Measurements from ENCODE around the gene KCNJ1. TPM values are rescaled to one million over a fixed set of nuclear protein-coding genes. Genes with fewer than 3 reads are reported as not detected.

Gene KCNJ1
- total RNA-seq (2014; rRNA removed; shearing (Covaris generic)) (not detected in 2 replicates), polyA plus RNA-seq (2016; fragmentation: Nextera tagmentation; extraction: Ambion mirVana) (0.16 and 0.42 TPM in 2 replicates)
- long read RNA-seq: 0 reads

GRCh38 chr11:128867277-128867676 lies at the start of gene KCNJ1:
Gene KCNJ1 (minus strand): TSS chr11:128867296. CDS start chr11:128840243, 27,053 bp downstream.
- Histone ChIP-seq H3F3A (replicated peaks; ENCODE audit: low read depth) (0 out of 2 replicates have a peak, but pooled peaks cover 4% of the 10 kb centered on the region), H3K36me3 (ENCODE audit: insufficient read depth) (no peaks in the 10 kb centered on the region), H3K27me3 (ENCODE audit: insufficient read depth) (no peaks in the 10 kb centered on the region), H4K20me1 (replicated peaks; ENCODE audit: insufficient read depth) (no peaks in the 10 kb centered on the region), H3K27ac (ENCODE audit: low read depth) (no peak within 1 kb of the TSS), H3K4me2 (no peak within 1 kb of the TSS), H3K79me2 (replicated peaks; ENCODE audit: insufficient read depth) (no peaks in the 10 kb centered on the region), H3K4me3 (no peak within 1 kb of the TSS), H2AFZ (0 out of 2 replicates have a peak within 1 kb of the TSS, but pooled peaks have one; percentile 28), H3K4me1 (ENCODE audit: insufficient read depth) (peaks cover 24% of the 10 kb centered on the region), H3K9me2 (ENCODE audit: insufficient read depth) (peaks cover 13% of the 10 kb centered on the region)
- no peak within 1 kb of the TSS for H3K4me3 Mint-ChIP-seq
- peaks cover 20% of the 10 kb centered on the region for H3K27me3 Mint-ChIP-seq (ENCODE audit: insufficient read depth, low read depth, poor library complexity)
- H3K9me3 Mint-ChIP-seq: no peaks in the 10 kb centered on the region; the same call in 2 of the 3 replicates
- peaks cover 2% of the 10 kb centered on the region; the same call in 2 of the 3 replicates for H3K36me3 Mint-ChIP-seq (ENCODE audit: low read depth)
- ATAC-seq: no peak
- no peak for TF ChIP-seq ZNF331 (CRISPR knock-in tag; IDR thresholded peaks at IDR 0.05; ENCODE audit: low read depth)
- H3K27ac Mint-ChIP-seq: no peak within 1 kb of the TSS
- H3K4me1 Mint-ChIP-seq: peaks cover 39% of the 10 kb centered on the region
- no peak for DNase-seq (ENCODE audit: low spot score)

DNA sequence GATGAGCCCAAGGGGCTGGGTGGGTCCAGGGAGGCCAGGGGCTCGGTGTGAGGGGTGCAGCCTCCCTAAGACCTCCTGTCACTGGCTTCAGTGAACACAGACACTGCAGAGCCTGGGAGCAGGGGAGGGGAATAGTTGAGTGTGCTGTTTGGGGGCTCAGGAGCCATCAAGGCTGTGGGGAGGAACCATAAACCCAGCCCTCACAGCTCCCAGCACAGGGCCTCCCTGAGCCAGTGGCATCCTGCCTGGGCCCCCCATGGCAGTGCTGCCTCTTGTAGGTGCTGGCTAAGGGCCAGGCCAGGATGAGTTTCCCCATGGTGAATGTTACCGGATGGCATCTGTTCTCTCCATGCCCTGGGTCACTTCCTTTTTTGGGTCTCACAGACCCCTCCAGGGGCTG lies 49.6 kb upstream of the KCNJ1 start:
- no peaks in the 10 kb centered on the region for H3K27me3 ChIP-seq (ENCODE audit: insufficient read depth)
- no peaks in the 10 kb centered on the region for H3K4me1 ChIP-seq (ENCODE audit: insufficient read depth)
- Mint-ChIP-seq H3K4me1 (no peaks in the 10 kb centered on the region; the same call in 2 of the 3 replicates), H3K4me3 (no peak overlapping the region), H3K27me3 (ENCODE audit: insufficient read depth, low read depth, poor library complexity) (peaks cover 8% of the 10 kb centered on the region), H3K27ac (no peak overlapping the region), H3K9me3 (peaks cover 1% of the 10 kb centered on the region; the same call in 2 of the 3 replicates), H3K36me3 (ENCODE audit: low read depth) (no peaks in the 10 kb centered on the region; the same call in 2 of the 3 replicates)
- no peaks in the 10 kb centered on the region for H3K79me2 ChIP-seq (replicated peaks; ENCODE audit: insufficient read depth)
- H3K9me2 ChIP-seq (ENCODE audit: insufficient read depth): no peaks in the 10 kb centered on the region
- H3K27ac ChIP-seq (ENCODE audit: low read depth): no peak overlapping the region
- no peak for TF ChIP-seq EZH2phosphoT487 (IDR thresholded peaks at IDR 0.05; ENCODE audit: unreplicated experiment)
- H3K4me2 ChIP-seq: no peak overlapping the region
- no peak overlapping the region for H2AFZ ChIP-seq
- no peaks in the 10 kb centered on the region for H4K20me1 ChIP-seq (replicated peaks; ENCODE audit: insufficient read depth)
- DNase-seq (ENCODE audit: low spot score) (no peak), ATAC-seq (no peak)
- no peaks in the 10 kb centered on the region for H3K36me3 ChIP-seq (ENCODE audit: insufficient read depth)
- no peaks in the 10 kb centered on the region for H3F3A ChIP-seq (replicated peaks; ENCODE audit: low read depth)
- no peak overlapping the region for H3K4me3 ChIP-seq

GRCh38 chr11:128916037-128916572 lies 49.0 kb upstream of the KCNJ1 start:
- Histone ChIP-seq H3K9me2 (ENCODE audit: insufficient read depth) (no peaks in the 10 kb centered on the region), H3K36me3 (ENCODE audit: insufficient read depth) (no peaks in the 10 kb centered on the region), H3F3A (replicated peaks; ENCODE audit: low read depth) (no peaks in the 10 kb centered on the region), H3K4me3 (no peak overlapping the region), H2AFZ (no peak overlapping the region), H3K27ac (ENCODE audit: low read depth) (no peak overlapping the region), H3K4me2 (no peak overlapping the region), H3K27me3 (ENCODE audit: insufficient read depth) (no peaks in the 10 kb centered on the region), H4K20me1 (replicated peaks; ENCODE audit: insufficient read depth) (no peaks in the 10 kb centered on the region), H3K4me1 (ENCODE audit: insufficient read depth) (no peaks in the 10 kb centered on the region), H3K79me2 (replicated peaks; ENCODE audit: insufficient read depth) (no peaks in the 10 kb centered on the region)
- no peak for DNase-seq (ENCODE audit: low spot score)
- Mint-ChIP-seq H3K27me3 (ENCODE audit: insufficient read depth, low read depth, poor library complexity) (peaks cover 11% of the 10 kb centered on the region), H3K4me1 (no peaks in the 10 kb centered on the region; the same call in 2 of the 3 replicates), H3K4me3 (no peak overlapping the region), H3K36me3 (ENCODE audit: low read depth) (no peaks in the 10 kb centered on the region; the same call in 2 of the 3 replicates), H3K9me3 (peaks cover 4% of the 10 kb centered on the region; the same call in 2 of the 3 replicates), H3K27ac (no peak overlapping the region)
- no peak for ATAC-seq
- TF ChIP-seq, protein P1, sequence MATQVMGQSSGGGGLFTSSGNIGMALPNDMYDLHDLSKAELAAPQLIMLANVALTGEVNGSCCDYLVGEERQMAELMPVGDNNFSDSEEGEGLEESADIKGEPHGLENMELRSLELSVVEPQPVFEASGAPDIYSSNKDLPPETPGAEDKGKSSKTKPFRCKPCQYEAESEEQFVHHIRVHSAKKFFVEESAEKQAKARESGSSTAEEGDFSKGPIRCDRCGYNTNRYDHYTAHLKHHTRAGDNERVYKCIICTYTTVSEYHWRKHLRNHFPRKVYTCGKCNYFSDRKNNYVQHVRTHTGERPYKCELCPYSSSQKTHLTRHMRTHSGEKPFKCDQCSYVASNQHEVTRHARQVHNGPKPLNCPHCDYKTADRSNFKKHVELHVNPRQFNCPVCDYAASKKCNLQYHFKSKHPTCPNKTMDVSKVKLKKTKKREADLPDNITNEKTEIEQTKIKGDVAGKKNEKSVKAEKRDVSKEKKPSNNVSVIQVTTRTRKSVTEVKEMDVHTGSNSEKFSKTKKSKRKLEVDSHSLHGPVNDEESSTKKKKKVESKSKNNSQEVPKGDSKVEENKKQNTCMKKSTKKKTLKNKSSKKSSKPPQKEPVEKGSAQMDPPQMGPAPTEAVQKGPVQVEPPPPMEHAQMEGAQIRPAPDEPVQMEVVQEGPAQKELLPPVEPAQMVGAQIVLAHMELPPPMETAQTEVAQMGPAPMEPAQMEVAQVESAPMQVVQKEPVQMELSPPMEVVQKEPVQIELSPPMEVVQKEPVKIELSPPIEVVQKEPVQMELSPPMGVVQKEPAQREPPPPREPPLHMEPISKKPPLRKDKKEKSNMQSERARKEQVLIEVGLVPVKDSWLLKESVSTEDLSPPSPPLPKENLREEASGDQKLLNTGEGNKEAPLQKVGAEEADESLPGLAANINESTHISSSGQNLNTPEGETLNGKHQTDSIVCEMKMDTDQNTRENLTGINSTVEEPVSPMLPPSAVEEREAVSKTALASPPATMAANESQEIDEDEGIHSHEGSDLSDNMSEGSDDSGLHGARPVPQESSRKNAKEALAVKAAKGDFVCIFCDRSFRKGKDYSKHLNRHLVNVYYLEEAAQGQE (IDR thresholded peaks at IDR 0.05; ENCODE audit: unreplicated experiment): no peak
- TF ChIP-seq ZNF114 (CRISPR knock-in tag; IDR thresholded peaks at IDR 0.05) (no peak), POLR2AphosphoS5 (IDR thresholded peaks at IDR 0.05; ENCODE audit: low read depth) (no peak), CREB1 (CRISPR knock-in tag; IDR thresholded peaks at IDR 0.05; ENCODE audit: low read depth) (no peak), ZNF331 (CRISPR knock-in tag; IDR thresholded peaks at IDR 0.05; ENCODE audit: low read depth) (no peak), EZH2 (IDR thresholded peaks at IDR 0.05; ENCODE audit: low read depth, unreplicated experiment) (no peak), EZH2phosphoT487 (IDR thresholded peaks at IDR 0.05; ENCODE audit: unreplicated experiment) (no peak), STAT1 (IDR thresholded peaks at IDR 0.05; ENCODE audit: unreplicated experiment) (no peak)
- TF ChIP-seq, protein P2, sequence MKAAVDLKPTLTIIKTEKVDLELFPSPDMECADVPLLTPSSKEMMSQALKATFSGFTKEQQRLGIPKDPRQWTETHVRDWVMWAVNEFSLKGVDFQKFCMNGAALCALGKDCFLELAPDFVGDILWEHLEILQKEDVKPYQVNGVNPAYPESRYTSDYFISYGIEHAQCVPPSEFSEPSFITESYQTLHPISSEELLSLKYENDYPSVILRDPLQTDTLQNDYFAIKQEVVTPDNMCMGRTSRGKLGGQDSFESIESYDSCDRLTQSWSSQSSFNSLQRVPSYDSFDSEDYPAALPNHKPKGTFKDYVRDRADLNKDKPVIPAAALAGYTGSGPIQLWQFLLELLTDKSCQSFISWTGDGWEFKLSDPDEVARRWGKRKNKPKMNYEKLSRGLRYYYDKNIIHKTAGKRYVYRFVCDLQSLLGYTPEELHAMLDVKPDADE (IDR thresholded peaks at IDR 0.05): no peak

Measured in GM23338 (cell line).